H9 (cell line): ENCODE data around the gene TRIP11. TPM values are rescaled to one million over a fixed set of nuclear protein-coding genes. Genes with fewer than 3 reads are reported as not detected.

Experiments used
- DNase-seq: peaks from one replicate; pipeline ENCODE4 v3.0.0-alpha.2; 2017
- H2AFZ ChIP-seq: one replicate; pipeline ENCODE4 v1.6.1; 2013; ENCODE audit warnings: mild to moderate bottlenecking, low read length, control low read depth, moderate library complexity
- H2AK5ac ChIP-seq: 2 replicates; pipeline ENCODE4 v1.6.1; 2013; ENCODE audit warnings: low read length, control low read depth, mixed read lengths; ENCODE audit not compliant: insufficient read length
- H2BK120ac ChIP-seq: one replicate; pipeline ENCODE4 v1.6.1; 2013; ENCODE audit warnings: low read depth, mild to moderate bottlenecking, low read length, control low read depth, inconsistent platforms; ENCODE audit not compliant: poor library complexity, severe bottlenecking
- H2BK12ac ChIP-seq: 2 replicates; pipeline ENCODE4 v1.6.1; 2013; ENCODE audit warnings: low read length, control low read depth, mixed read lengths, low read depth; ENCODE audit not compliant: insufficient read length
- H2BK15ac ChIP-seq: 2 replicates; pipeline ENCODE4 v1.6.1; 2013; ENCODE audit warnings: low read depth, low read length, control low read depth
- H2BK20ac ChIP-seq: one replicate; pipeline ENCODE4 v1.6.1; 2013; ENCODE audit warnings: low read depth, mild to moderate bottlenecking, low read length, control low read depth, inconsistent platforms; ENCODE audit not compliant: poor library complexity, severe bottlenecking
- H2BK5ac ChIP-seq: 2 replicates; pipeline ENCODE4 v1.6.1; 2013; ENCODE audit warnings: low read length, control low read depth, mixed read lengths; ENCODE audit not compliant: insufficient read length
- H3K14ac ChIP-seq: 2 replicates; pipeline ENCODE4 v1.6.1; 2013; ENCODE audit warnings: low read length, control low read depth; ENCODE audit not compliant: insufficient read depth
- H3K18ac ChIP-seq: 2 replicates; pipeline ENCODE4 v1.6.1; 2013; ENCODE audit warnings: low read depth, mild to moderate bottlenecking, mixed read lengths, low read length, control low read depth; ENCODE audit not compliant: insufficient read length
- H3K23ac ChIP-seq: 2 replicates; pipeline ENCODE4 v1.6.1; 2013; ENCODE audit warnings: low read length, control low read depth, mixed read lengths, low read depth; ENCODE audit not compliant: insufficient read length
- H3K23me2 ChIP-seq: 2 replicates; pipeline ENCODE4 v1.6.1; 2013; ENCODE audit warnings: low read depth, mild to moderate bottlenecking, mixed read lengths, low read length, control low read depth; ENCODE audit not compliant: insufficient read length, poor library complexity, severe bottlenecking
- H3K27ac ChIP-seq: 2 replicates; pipeline ENCODE4 v1.5.1; 2013; ENCODE audit warnings: low read length, control low read depth, mixed read lengths, low read depth; ENCODE audit not compliant: insufficient read length
- H3K27me3 ChIP-seq: 2 replicates; pipeline ENCODE4 v1.6.1; 2013; ENCODE audit warnings: low read length, control low read depth, inconsistent platforms; ENCODE audit not compliant: insufficient read depth
- H3K4ac ChIP-seq: 2 replicates; pipeline ENCODE4 v1.6.1; 2013; ENCODE audit warnings: low read depth, mild to moderate bottlenecking, control low read depth, inconsistent platforms, low read length, moderate library complexity
- H3K4me1 ChIP-seq: 2 replicates; pipeline ENCODE4 v1.6.1; 2013; ENCODE audit warnings: low read length, control low read depth, inconsistent platforms; ENCODE audit not compliant: insufficient read depth
- H3K4me2 ChIP-seq: 2 replicates; pipeline ENCODE4 v1.6.1; 2013; ENCODE audit warnings: low read length, control low read depth, mixed read lengths; ENCODE audit not compliant: insufficient read length, insufficient read depth
- H3K56ac ChIP-seq: 2 replicates; pipeline ENCODE4 v1.6.1; 2013; ENCODE audit warnings: low read depth, mild to moderate bottlenecking, mixed read lengths, low read length, control low read depth; ENCODE audit not compliant: insufficient read length
- H3K79me1 ChIP-seq: 2 replicates; pipeline ENCODE4 v1.6.1; 2013; ENCODE audit warnings: low read depth, mild to moderate bottlenecking, moderate library complexity, low read length, control low read depth, inconsistent platforms; ENCODE audit not compliant: insufficient read depth, poor library complexity, severe bottlenecking
- H3K79me2 ChIP-seq: 2 replicates; pipeline ENCODE4 v1.6.1; 2013; ENCODE audit warnings: low read length, control low read depth, inconsistent platforms; ENCODE audit not compliant: insufficient read depth
- H3K9ac ChIP-seq: 2 replicates; pipeline ENCODE4 v1.6.1; 2013; ENCODE audit warnings: low read length, control low read depth, mixed read lengths; ENCODE audit not compliant: insufficient read length; ENCODE audit errors: extremely low read depth
- H3K9me3 ChIP-seq: one replicate; pipeline ENCODE4 v1.6.1; 2013; ENCODE audit warnings: low read depth, low read length, inconsistent platforms; ENCODE audit not compliant: control insufficient read depth
- H3T11ph ChIP-seq: one replicate; pipeline ENCODE4 v1.6.1; 2013; ENCODE audit warnings: mild to moderate bottlenecking, low read length, control low read depth, inconsistent platforms
- H4K20me1 ChIP-seq: one replicate; pipeline ENCODE4 v1.6.1; 2013; ENCODE audit not compliant: control insufficient read depth, insufficient read length, insufficient read depth
- H4K5ac ChIP-seq: 2 replicates; pipeline ENCODE4 v1.6.1; 2013; ENCODE audit warnings: low read depth, mild to moderate bottlenecking, mixed read lengths, low read length, control low read depth; ENCODE audit not compliant: insufficient read length
- H4K8ac ChIP-seq: replicated peaks from 2 replicates; pipeline ENCODE4 v1.6.1; 2013; ENCODE audit warnings: low read length, control low read depth, mixed read lengths, low read depth; ENCODE audit not compliant: insufficient read length
- H4K91ac ChIP-seq: 2 replicates; pipeline ENCODE4 v1.6.1; 2013; ENCODE audit warnings: low read depth, mild to moderate bottlenecking, moderate library complexity, mixed read lengths, low read length, control low read depth; ENCODE audit not compliant: insufficient read length
- H3K27ac Mint-ChIP-seq, 3 experiments: 2 replicates in 2 of 3; 3 replicates in 1 of 3; pipeline ENCODE4 v1.8.0; 2020 to 2021; ENCODE audit warnings: mixed read lengths in 3 of 3, mild to moderate bottlenecking in 1 of 3, moderate library complexity in 1 of 3
- H3K27me3 Mint-ChIP-seq: 2 replicates; pipeline ENCODE4 v1.8.0; 2021; ENCODE audit warnings: low read depth, mild to moderate bottlenecking, moderate library complexity, mixed read lengths
- H3K36me3 Mint-ChIP-seq, 3 experiments: 2 replicates in 2 of 3; 3 replicates in 1 of 3; pipeline ENCODE4 v1.8.0; 2020 to 2021; ENCODE audit warnings: low read depth in 3 of 3, mixed read lengths in 3 of 3; ENCODE audit not compliant: insufficient read depth in 1 of 3
- H3K4me1 Mint-ChIP-seq, 2 experiments: 2 replicates each; pipeline ENCODE4 v1.8.0; 2020; ENCODE audit warnings: mixed read lengths in 2 of 2
- H3K4me3 Mint-ChIP-seq, 2 experiments: 2 replicates in 1 of 2; 3 replicates in 1 of 2; pipeline ENCODE4 v1.8.0; 2020 to 2021; ENCODE audit warnings: mild to moderate bottlenecking in 2 of 2, mixed read lengths in 2 of 2, moderate library complexity in 1 of 2
- H3K9me3 Mint-ChIP-seq, 2 experiments: 2 replicates in 1 of 2; 3 replicates in 1 of 2; pipeline ENCODE4 v1.8.0; 2020; ENCODE audit warnings: mild to moderate bottlenecking in 2 of 2, mixed read lengths in 2 of 2, moderate library complexity in 1 of 2
- WGBS: extraction: QIAGEN DNeasy Blood & Tissue Kit; methylation state at CpG from one replicate; pipeline ENCODE4 v1.1.7; 2013; ENCODE audit warnings: missing lambda C conversion rate, low lambda C conversion rate, mixed read lengths; ENCODE audit not compliant: insufficient read length; ENCODE audit errors: extremely low coverage; 5-methylcytosine and 5-hydroxymethylcytosine counted together
- total RNA-seq: library from RNA; stranded (reverse); gene quantifications from 2 replicates; pipeline ENCODE4 v1.2.1, GENCODE V29; 2021
- TF ChIP-seq, protein P1 (sequence below): fragments of 200-600 bp; sonication (generic); conservative IDR thresholded peaks from 3 replicates; pipeline ENCODE4 v1.8.0; 2021; ENCODE audit warnings: antibody characterized with exemption, mild to moderate bottlenecking

Gene TRIP11
- total RNA-seq, 1 experiment from 2014 or later: 33.5 TPM

DNA sequence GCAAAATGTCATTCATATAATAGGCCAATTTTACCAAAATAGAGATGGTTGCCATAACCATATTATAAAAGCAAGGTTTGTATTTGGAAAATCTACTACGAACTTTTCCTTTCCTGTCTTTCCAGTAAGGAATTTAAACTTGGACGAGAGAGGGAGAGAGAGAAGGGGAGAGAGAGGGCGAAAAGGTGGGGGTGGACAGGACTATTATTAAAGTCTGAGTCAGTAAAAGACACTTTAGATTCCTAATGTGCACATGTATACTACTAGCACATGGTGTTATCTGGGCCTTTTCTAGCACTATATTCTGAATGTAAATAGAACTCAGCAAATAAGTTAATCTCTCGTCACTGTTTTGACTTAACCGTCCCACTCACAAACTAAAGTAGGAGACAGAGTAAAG, 62.0 kb downstream of the TRIP11 start:
- Histone ChIP-seq H4K5ac (no peak overlapping the region), H3K23me2 (no peaks in the 10 kb centered on the region), H4K91ac (no peak overlapping the region), H2BK120ac (no peak overlapping the region), H2BK5ac (no peak overlapping the region), H3K9me3 (no peaks in the 10 kb centered on the region), H4K8ac (no peak overlapping the region), H4K20me1 (no peaks in the 10 kb centered on the region), H3K14ac (no peak overlapping the region), H3K79me1 (no peaks in the 10 kb centered on the region), H3K56ac (no peak overlapping the region), H2BK20ac (no peak overlapping the region), H2AFZ (no peak overlapping the region), H3K27me3 (no peaks in the 10 kb centered on the region), H3K27ac (no peak overlapping the region), H3K4ac (no peak overlapping the region), H3K18ac (no peak overlapping the region), H2AK5ac (no peak overlapping the region), H3K79me2 (no peaks in the 10 kb centered on the region), H3T11ph (no peak overlapping the region), H3K23ac (no peak overlapping the region), H3K4me1 (no peaks in the 10 kb centered on the region), H2BK12ac (no peak overlapping the region), H3K9ac (no peak overlapping the region), H3K4me2 (no peak overlapping the region), H2BK15ac (no peak overlapping the region)
- TF ChIP-seq, protein P1, sequence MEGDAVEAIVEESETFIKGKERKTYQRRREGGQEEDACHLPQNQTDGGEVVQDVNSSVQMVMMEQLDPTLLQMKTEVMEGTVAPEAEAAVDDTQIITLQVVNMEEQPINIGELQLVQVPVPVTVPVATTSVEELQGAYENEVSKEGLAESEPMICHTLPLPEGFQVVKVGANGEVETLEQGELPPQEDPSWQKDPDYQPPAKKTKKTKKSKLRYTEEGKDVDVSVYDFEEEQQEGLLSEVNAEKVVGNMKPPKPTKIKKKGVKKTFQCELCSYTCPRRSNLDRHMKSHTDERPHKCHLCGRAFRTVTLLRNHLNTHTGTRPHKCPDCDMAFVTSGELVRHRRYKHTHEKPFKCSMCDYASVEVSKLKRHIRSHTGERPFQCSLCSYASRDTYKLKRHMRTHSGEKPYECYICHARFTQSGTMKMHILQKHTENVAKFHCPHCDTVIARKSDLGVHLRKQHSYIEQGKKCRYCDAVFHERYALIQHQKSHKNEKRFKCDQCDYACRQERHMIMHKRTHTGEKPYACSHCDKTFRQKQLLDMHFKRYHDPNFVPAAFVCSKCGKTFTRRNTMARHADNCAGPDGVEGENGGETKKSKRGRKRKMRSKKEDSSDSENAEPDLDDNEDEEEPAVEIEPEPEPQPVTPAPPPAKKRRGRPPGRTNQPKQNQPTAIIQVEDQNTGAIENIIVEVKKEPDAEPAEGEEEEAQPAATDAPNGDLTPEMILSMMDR: no peak
- WGBS: no CpG with 5 or more reads among the region's 5 CpGs
- Mint-ChIP-seq H3K27ac (no peak overlapping the region), H3K36me3 (peaks cover 5 to 22% (median 20%) of the 10 kb centered on the region in 3 experiments; a peak in 6 of 7 replicates), H3K4me3 (no peak overlapping the region), H3K27me3 (no peaks in the 10 kb centered on the region), H3K9me3 (no peaks in the 10 kb centered on the region), H3K4me1 (no peaks in the 10 kb centered on the region)
- no peak for DNase-seq
